GM21526 (cell line): Measurements from ENCODE around the gene TFB1M.
"Not testable (repeated sequence)": the region's sequence is repeated elsewhere in the genome, so short reads cannot be mapped to it uniquely, and the experiment has no call there.

Source experiments
- ATAC-seq: cut with Tn5 transposase; IDR thresholded peaks from one replicate; pipeline ENCODE4 v1.9.1; 2021; ENCODE audit warnings: moderate library complexity; ENCODE audit not compliant: unreplicated experiment, low FRiP score

TFB1M gene

GRCh38 chr6:155245193-155245592 lies 69.1 kb downstream of the TFB1M start:
- no peak for ATAC-seq

GRCh38 chr6:155244434-155244833 lies 69.8 kb downstream of the TFB1M start:
- no peak for ATAC-seq

- ATAC-seq = no peak
These were observed 72.3 kb downstream of the TFB1M start for GRCh38 chr6:155241966-155242365.

- ATAC-seq = no peak
These were observed 73.2 kb downstream of the TFB1M start for GRCh38 chr6:155240905-155241600.

GRCh38 chr6:155237613-155238012 lies 76.7 kb downstream of the TFB1M start:
- no peak for ATAC-seq

GRCh38 chr6:155235087-155235486 lies 79.2 kb downstream of the TFB1M start:
- ATAC-seq = no peak

- no peak for ATAC-seq
These were observed 79.6 kb downstream of the TFB1M start for GRCh38 chr6:155234687-155235086.

- ATAC-seq = no peak
These were observed 80.1 kb downstream of the TFB1M start for GRCh38 chr6:155234167-155234566.

GRCh38 chr6:155232848-155233247 lies 81.4 kb downstream of the TFB1M start:
- ATAC-seq = no peak

- ATAC-seq = not testable (repeated sequence)
These were observed 83.3 kb downstream of the TFB1M start for GRCh38 chr6:155230975-155231374.

GRCh38 chr6:155228546-155229166 lies 85.6 kb downstream of the TFB1M start:
- no peak for ATAC-seq

- no peak for ATAC-seq
These were observed 87.2 kb downstream of the TFB1M start for GRCh38 chr6:155227046-155227445.

- no peak for ATAC-seq
These were observed 89.7 kb downstream of the TFB1M start for GRCh38 chr6:155224618-155225017.

GRCh38 chr6:155223646-155224451 lies 90.4 kb downstream of the TFB1M start:
- ATAC-seq = peak; percentile 97

- ATAC-seq = no peak
These were observed 91.8 kb downstream of the TFB1M start for GRCh38 chr6:155222506-155222905.

- no peak for ATAC-seq
These were observed 93.2 kb downstream of the TFB1M start for GRCh38 chr6:155221086-155221485.

- no peak for ATAC-seq
These were observed 94.4 kb downstream of the TFB1M start for GRCh38 chr6:155219858-155220301.

- no peak for ATAC-seq
These were observed 95.0 kb downstream of the TFB1M start for GRCh38 chr6:155219299-155219698.

- not testable (repeated sequence) for ATAC-seq
These were observed 95.6 kb downstream of the TFB1M start for GRCh38 chr6:155218711-155219110.

- no peak for ATAC-seq
These were observed 97.8 kb downstream of the TFB1M start for GRCh38 chr6:155216312-155217046.

- ATAC-seq = no peak
These were observed 98.4 kb downstream of the TFB1M start for GRCh38 chr6:155215906-155216305.
